HepG2 (cell line): ENCODE measurements around the gene ANKLE1. TPM values are rescaled to one million over a fixed set of nuclear protein-coding genes. Genes with fewer than 3 reads are reported as not detected.
A peak's percentile ranks its signal among the peaks of the same experiment; 100 is the strongest.

ENCODE experiments used
- ARID2 ChIP-seq: sonication (generic); formaldehyde crosslinking; IDR thresholded peaks from 2 replicates; pipeline ENCODE4 v1.8.1; 2022; ENCODE audit warnings: mild to moderate bottlenecking, missing genetic modification reagents, borderline replicate concordance
- CENPT ChIP-seq: sonication (generic); formaldehyde crosslinking; IDR thresholded peaks from 2 replicates; pipeline ENCODE4 v1.8.0; 2022; ENCODE audit warnings: low read depth, mild to moderate bottlenecking, moderate library complexity, missing genetic modification reagents
- E2F2 ChIP-seq: sonication (generic); formaldehyde crosslinking; IDR thresholded peaks from 2 replicates; pipeline ENCODE4 v1.4.0; 2020; ENCODE audit warnings: missing genetic modification reagents, borderline replicate concordance
- FOXA1 ChIP-seq, 2 experiments: fragments of 450-650 bp in 1 of 2; sonication (generic) in 1 of 2; formaldehyde crosslinking in 1 of 2; IDR thresholded peaks; 2 replicates each; pipeline versions ENCODE4 v1.4.0 to v1.6.1; 2016 to 2020; ENCODE audit warnings: missing genetic modification reagents in 1 of 2
- HDAC6 ChIP-seq: fragments of 200-600 bp; sonication (generic); IDR thresholded peaks from 2 replicates; pipeline ENCODE4 v1.7.0; 2017; ENCODE audit warnings: mild to moderate bottlenecking, antibody characterized with exemption, low read length, low read depth
- HNRNPK ChIP-seq: fragments of 200-400 bp; formaldehyde crosslinking; IDR thresholded peaks from 2 replicates; pipeline ENCODE4 v1.6.1; 2018; ENCODE audit warnings: low read length, low read depth, moderate library complexity, mild to moderate bottlenecking; ENCODE audit not compliant: poor library complexity, severe bottlenecking
- MIXL1 ChIP-seq: IDR thresholded peaks from 2 replicates; pipeline ENCODE4 v1.6.1; 2016
- SP5 ChIP-seq: IDR thresholded peaks from 2 replicates; pipeline ENCODE4 v1.6.1; 2016; ENCODE audit warnings: low read depth, borderline replicate concordance
- SRF ChIP-seq: IDR thresholded peaks from 2 replicates; pipeline ENCODE4 v1.6.1; 2011; ENCODE audit warnings: mild to moderate bottlenecking, low read depth, low read length, moderate library complexity
- TRIM24 ChIP-seq: sonication (generic); formaldehyde crosslinking; IDR thresholded peaks from 2 replicates; pipeline ENCODE4 v1.8.0; 2022; ENCODE audit warnings: mild to moderate bottlenecking, missing genetic modification reagents
- YY1 ChIP-seq: IDR thresholded peaks from 2 replicates; pipeline ENCODE4 v1.6.1; 2011; ENCODE audit warnings: low read length, low read depth, moderate library complexity, mild to moderate bottlenecking; ENCODE audit not compliant: insufficient read depth, insufficient replicate concordance
- ZBTB38 ChIP-seq: sonication (generic); formaldehyde crosslinking; IDR thresholded peaks from 2 replicates; pipeline ENCODE4 v1.5.1; 2020; ENCODE audit warnings: mild to moderate bottlenecking, missing genetic modification reagents
- ZFY ChIP-seq: sonication (generic); formaldehyde crosslinking; IDR thresholded peaks from 2 replicates; pipeline ENCODE4 v1.4.0; 2020; ENCODE audit warnings: missing genetic modification reagents
- ZHX1 ChIP-seq: sonication (generic); formaldehyde crosslinking; IDR thresholded peaks from 2 replicates; pipeline ENCODE4 v1.8.1; 2022; ENCODE audit warnings: low read depth, mild to moderate bottlenecking, missing genetic modification reagents
- ZNF256 ChIP-seq: sonication (generic); formaldehyde crosslinking; conservative IDR thresholded peaks from 2 replicates; pipeline ENCODE4 v1.4.0; 2020; ENCODE audit warnings: missing genetic modification reagents
- ZNF580 ChIP-seq: IDR thresholded peaks from 2 replicates; pipeline ENCODE4 v1.6.1; 2016; ENCODE audit warnings: low read depth, borderline replicate concordance
- ZNF589 ChIP-seq: sonication (generic); formaldehyde crosslinking; conservative IDR thresholded peaks from 2 replicates; pipeline ENCODE4 v1.8.0; 2022; ENCODE audit warnings: mild to moderate bottlenecking, moderate library complexity, missing genetic modification reagents
- ZNF75D ChIP-seq: sonication (generic); formaldehyde crosslinking; IDR thresholded peaks from 2 replicates; pipeline ENCODE4 v1.8.1; 2023; ENCODE audit warnings: missing genetic modification reagents, mild to moderate bottlenecking, borderline replicate concordance
- polyA plus RNA-seq, 8 experiments: library from polyadenylated mRNA; depleted of rRNA in 3 of 8; stranded (reverse) in 7 of 8; unstranded in 1 of 8; fragments of >200 nt; fragmentation: Illumina TruSeq in 4 of 8; extraction: Trizol in 4 of 8; gene quantifications; 2 replicates each; pipeline versions ENCODE4 v1.2.1 to v1.2.3, GENCODE V29; 2011 to 2016; ENCODE audit warnings: low read depth in 4 of 8, missing spikeins in 1 of 8, mixed read lengths in 1 of 8; ENCODE audit not compliant: insufficient read depth in 1 of 8
- total RNA-seq, 5 experiments: library from RNA; depleted of rRNA; stranded (reverse); fragments of >200 nt; fragmentation: Illumina TruSeq; extraction: Trizol; gene quantifications; 2 replicates each; pipeline ENCODE4 v1.2.3, GENCODE V29; 2016; ENCODE audit warnings: low read depth in 1 of 5
- TF ChIP-seq, protein P1 (sequence below): sonication (generic); formaldehyde crosslinking; IDR thresholded peaks from 2 replicates; pipeline ENCODE4 v1.4.0; 2020; ENCODE audit warnings: missing genetic modification reagents, mild to moderate bottlenecking, borderline replicate concordance
- TF ChIP-seq, protein P2 (sequence below): sonication (generic); formaldehyde crosslinking; IDR thresholded peaks from 2 replicates; pipeline ENCODE4 v1.9.0; 2021; ENCODE audit warnings: missing genetic modification reagents, borderline replicate concordance

ANKLE1 gene
- total and polyA plus RNA-seq, 2 of the 13 experiments (the other 11 are each of a cell fraction or from before 2014, with no cell fraction given): 0.69 to 1.5 TPM

DNA sequence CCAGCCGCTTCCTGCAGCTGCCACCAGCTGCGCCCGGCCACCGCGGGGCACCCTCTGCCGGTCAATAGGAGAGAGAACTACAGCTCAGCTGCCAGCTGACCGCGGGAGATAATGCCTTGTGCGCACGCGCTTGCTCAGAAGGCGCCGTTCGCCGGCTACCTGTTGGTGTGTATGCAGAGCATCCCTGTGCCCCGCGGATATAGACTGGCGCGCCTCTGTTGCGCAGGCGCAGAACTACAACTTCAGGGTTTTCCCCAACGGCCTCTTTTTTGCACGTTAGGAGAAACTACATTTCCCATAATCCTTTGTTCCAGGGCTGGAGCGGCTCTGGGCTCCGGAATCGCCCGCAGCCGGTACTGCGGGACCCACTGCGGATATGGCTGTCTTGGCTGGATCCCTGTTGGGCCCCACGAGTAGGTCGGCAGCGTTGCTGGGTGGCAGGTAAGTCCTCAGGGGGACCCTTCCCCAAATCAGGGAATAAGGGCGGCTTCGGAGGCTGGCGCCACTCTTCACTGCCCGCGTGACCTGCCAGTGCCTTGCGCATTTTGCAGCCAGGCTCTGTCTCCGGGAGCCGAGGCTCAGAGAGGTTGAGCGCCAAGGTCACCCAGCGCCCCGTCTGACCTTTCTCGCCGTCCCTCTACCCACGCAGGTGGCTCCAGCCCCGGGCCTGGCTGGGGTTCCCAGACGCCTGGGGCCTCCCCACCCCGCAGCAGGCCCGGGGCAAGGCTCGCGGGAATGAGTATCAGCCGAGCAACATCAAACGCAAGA lies 24.0 kb downstream of the ANKLE1 start, which contains the start of gene MRPL34 (continued):
- TF ChIP-seq, protein P1, sequence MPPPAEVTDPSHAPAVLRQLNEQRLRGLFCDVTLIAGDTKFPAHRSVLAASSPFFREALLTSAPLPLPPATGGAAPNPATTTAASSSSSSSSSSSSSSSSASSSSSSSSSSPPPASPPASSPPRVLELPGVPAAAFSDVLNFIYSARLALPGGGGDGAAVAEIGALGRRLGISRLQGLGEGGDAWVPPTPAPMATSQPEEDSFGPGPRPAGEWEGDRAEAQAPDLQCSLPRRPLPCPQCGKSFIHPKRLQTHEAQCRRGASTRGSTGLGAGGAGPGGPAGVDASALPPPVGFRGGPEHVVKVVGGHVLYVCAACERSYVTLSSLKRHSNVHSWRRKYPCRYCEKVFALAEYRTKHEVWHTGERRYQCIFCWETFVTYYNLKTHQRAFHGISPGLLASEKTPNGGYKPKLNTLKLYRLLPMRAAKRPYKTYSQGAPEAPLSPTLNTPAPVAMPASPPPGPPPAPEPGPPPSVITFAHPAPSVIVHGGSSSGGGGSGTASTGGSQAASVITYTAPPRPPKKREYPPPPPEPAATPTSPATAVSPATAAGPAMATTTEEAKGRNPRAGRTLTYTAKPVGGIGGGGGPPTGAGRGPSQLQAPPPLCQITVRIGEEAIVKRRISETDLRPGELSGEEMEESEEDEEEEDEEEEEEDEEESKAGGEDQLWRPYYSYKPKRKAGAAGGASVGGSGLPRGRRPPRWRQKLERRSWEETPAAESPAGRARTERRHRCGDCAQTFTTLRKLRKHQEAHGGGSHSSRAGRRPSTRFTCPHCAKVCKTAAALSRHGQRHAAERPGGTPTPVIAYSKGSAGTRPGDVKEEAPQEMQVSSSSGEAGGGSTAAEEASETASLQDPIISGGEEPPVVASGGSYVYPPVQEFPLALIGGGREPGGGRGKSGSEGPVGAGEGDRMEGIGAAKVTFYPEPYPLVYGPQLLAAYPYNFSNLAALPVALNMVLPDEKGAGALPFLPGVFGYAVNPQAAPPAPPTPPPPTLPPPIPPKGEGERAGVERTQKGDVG (CRISPR knock-in tag): no peak
- TF ChIP-seq ZBTB38 (CRISPR knock-in tag) (peak; percentile 61; the same call in 1 of the 2 replicates), ZNF256 (0 out of 2 replicates have a peak, but pooled peaks have one; percentile 28), MIXL1 (CRISPR knock-in tag) (no peak), ZHX1 (CRISPR knock-in tag) (no peak), HDAC6 (no peak), FOXA1 (IDR thresholded peaks at IDR 0.05) (no peak), FOXA1 (CRISPR knock-in tag; IDR thresholded peaks at IDR 0.05) (peak; percentile 53), YY1 (peak; percentile 68), ZNF75D (CRISPR knock-in tag) (no peak), TRIM24 (CRISPR knock-in tag) (no peak), ZNF580 (CRISPR knock-in tag) (0 out of 2 replicates have a peak, but pooled peaks have one; percentile 67), ARID2 (CRISPR knock-in tag) (no peak), SP5 (CRISPR knock-in tag) (no peak; the same call in 1 of the 2 replicates), CENPT (CRISPR knock-in tag) (no peak), ZFY (peak; percentile 92), E2F2 (CRISPR knock-in tag) (no peak; the same call in 1 of the 2 replicates), ZNF589 (CRISPR knock-in tag) (no peak), SRF (no peak), HNRNPK (peak; percentile 97)
- TF ChIP-seq, protein P2, sequence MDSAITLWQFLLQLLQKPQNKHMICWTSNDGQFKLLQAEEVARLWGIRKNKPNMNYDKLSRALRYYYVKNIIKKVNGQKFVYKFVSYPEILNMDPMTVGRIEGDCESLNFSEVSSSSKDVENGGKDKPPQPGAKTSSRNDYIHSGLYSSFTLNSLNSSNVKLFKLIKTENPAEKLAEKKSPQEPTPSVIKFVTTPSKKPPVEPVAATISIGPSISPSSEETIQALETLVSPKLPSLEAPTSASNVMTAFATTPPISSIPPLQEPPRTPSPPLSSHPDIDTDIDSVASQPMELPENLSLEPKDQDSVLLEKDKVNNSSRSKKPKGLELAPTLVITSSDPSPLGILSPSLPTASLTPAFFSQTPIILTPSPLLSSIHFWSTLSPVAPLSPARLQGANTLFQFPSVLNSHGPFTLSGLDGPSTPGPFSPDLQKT (CRISPR knock-in tag): no peak
